OCI-LY1 (cell line): ENCODE results near the gene RBM15B.

Experiments
- EZH2 ChIP-seq: fragments of 200-600 bp; sonication (generic), shearing (Covaris generic); IDR thresholded peaks from 2 replicates; pipeline ENCODE4 v1.8.0; 2017; ENCODE audit warnings: borderline replicate concordance, mixed run types, mild to moderate bottlenecking, antibody characterized with exemption, low read length, moderate library complexity, mixed read lengths
- TF ChIP-seq, protein P1 (sequence below): fragments of 200-600 bp; sonication (generic), shearing (Covaris generic); IDR thresholded peaks from 2 replicates; pipeline ENCODE4 v1.5.1; 2017; ENCODE audit warnings: mild to moderate bottlenecking, antibody characterized with exemption, low read length, moderate library complexity, mixed read lengths

DNA sequence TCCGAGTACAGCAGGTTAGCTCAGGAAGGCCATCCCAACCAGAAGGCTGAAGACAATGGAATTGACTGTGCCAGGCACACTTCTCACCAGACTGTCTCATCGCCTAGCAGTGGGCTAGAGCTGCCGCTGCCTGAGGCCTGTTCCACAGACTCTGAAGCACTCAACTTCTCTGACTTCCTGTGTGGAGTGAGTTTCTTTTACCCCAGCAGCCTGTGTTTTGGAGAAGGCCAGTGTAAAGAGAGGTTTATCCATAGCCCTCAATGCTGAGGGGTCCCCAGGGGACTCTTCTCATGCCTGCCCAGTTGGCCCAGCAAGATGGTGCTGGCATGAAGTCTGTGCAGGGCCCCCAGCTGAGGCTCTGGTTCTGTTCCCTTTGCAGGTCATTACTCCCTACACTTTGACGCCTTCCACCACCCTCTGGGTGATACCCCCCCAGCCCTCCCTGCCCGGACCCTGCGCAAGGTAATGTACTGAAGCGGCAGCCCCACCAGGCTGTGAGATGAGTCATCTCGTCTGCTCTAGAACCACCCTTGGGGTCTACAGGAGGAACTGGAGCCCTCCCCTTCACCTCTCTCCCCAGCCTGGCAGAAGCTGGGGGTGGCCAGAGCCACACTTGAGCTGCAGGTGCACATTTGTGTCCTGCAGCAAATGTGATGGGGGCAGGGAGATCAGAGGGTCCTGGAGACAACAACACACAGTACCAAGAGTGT is 11.2 kb upstream of the RBM15B start:
- TF ChIP-seq, protein P1, sequence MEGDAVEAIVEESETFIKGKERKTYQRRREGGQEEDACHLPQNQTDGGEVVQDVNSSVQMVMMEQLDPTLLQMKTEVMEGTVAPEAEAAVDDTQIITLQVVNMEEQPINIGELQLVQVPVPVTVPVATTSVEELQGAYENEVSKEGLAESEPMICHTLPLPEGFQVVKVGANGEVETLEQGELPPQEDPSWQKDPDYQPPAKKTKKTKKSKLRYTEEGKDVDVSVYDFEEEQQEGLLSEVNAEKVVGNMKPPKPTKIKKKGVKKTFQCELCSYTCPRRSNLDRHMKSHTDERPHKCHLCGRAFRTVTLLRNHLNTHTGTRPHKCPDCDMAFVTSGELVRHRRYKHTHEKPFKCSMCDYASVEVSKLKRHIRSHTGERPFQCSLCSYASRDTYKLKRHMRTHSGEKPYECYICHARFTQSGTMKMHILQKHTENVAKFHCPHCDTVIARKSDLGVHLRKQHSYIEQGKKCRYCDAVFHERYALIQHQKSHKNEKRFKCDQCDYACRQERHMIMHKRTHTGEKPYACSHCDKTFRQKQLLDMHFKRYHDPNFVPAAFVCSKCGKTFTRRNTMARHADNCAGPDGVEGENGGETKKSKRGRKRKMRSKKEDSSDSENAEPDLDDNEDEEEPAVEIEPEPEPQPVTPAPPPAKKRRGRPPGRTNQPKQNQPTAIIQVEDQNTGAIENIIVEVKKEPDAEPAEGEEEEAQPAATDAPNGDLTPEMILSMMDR, result no peak
- TF ChIP-seq EZH2, result no peak
